Stimulated activated CD4-positive, alpha-beta T cell treated with anti-CD3 and anti-CD28 coated beads, Interleukin-15, amount 100 ng/mL, for 1 hour (primary cell): ENCODE results near the gene ATP1A3.
"Not testable (repeated sequence)": the region's sequence is repeated elsewhere in the genome, so short reads cannot be mapped to it uniquely, and the experiment has no call there.

Experiments used
- DNase-seq, 2 donors: peaks; one replicate each; pipeline ENCODE4 v3.0.0-alpha.2; 2020; ENCODE audit warnings: low read depth in 1 of 2, low spot score in 1 of 2

The ATP1A3 gene

GRCh38 chr19:41951686-41952172, 42.3 kb downstream of the ATP1A3 start:
- peak; percentile 79 to 82 for DNase-seq

- DNase-seq: no peak
These were observed 46.9 kb downstream of the ATP1A3 start for GRCh38 chr19:41947091-41947490.

- peak; percentile 61 to 69 for DNase-seq
These were observed 48.8 kb downstream of the ATP1A3 start for GRCh38 chr19:41945135-41945766.

- DNase-seq: no peak
These were observed 49.7 kb downstream of the ATP1A3 start for GRCh38 chr19:41944336-41944735.

- no peak for DNase-seq
These were observed 52.4 kb downstream of the ATP1A3 start for GRCh38 chr19:41941410-41942202.

- no peak for DNase-seq
These were observed 53.2 kb downstream of the ATP1A3 start for GRCh38 chr19:41940731-41941409.

- no peak for DNase-seq
These were observed 53.9 kb downstream of the ATP1A3 start for GRCh38 chr19:41939861-41940730.

- DNase-seq: not testable (repeated sequence)
These were observed 54.8 kb downstream of the ATP1A3 start for GRCh38 chr19:41939209-41939608.

- no peak for DNase-seq
These were observed 56.2 kb downstream of the ATP1A3 start for GRCh38 chr19:41937525-41938468.

- DNase-seq: no peak
These were observed 57.1 kb downstream of the ATP1A3 start for GRCh38 chr19:41936961-41937360.

- DNase-seq: no peak
These were observed 57.6 kb downstream of the ATP1A3 start for GRCh38 chr19:41936416-41936850.

GRCh38 chr19:41935760-41936415, 58.1 kb downstream of the ATP1A3 start:
- DNase-seq: no peak

GRCh38 chr19:41934849-41935374, 59.1 kb downstream of the ATP1A3 start:
- peak; percentile 54 to 59 for DNase-seq

GRCh38 chr19:41933693-41934426, 60.2 kb downstream of the ATP1A3 start:
- no peak for DNase-seq

GRCh38 chr19:41932720-41933332, 61.2 kb downstream of the ATP1A3 start:
- DNase-seq: no peak

GRCh38 chr19:41932259-41932719, 61.7 kb downstream of the ATP1A3 start:
- no peak for DNase-seq

GRCh38 chr19:41930926-41931592, 63.0 kb downstream of the ATP1A3 start:
- DNase-seq: no peak
